ENCODE results near the gene ADAMTS4. TPM values are rescaled to one million over a fixed set of nuclear protein-coding genes. Genes with fewer than 3 reads are reported as not detected.

ADAMTS4 gene
- total and polyA plus RNA-seq, 2 donors (not counting 1 experiment from before 2014, with no cell fraction given) = 0.10 TPM; not detected in 1

GRCh38 chr1:161158316-161159010, 40.4 kb downstream of the ADAMTS4 start:
- no peaks in the 10 kb centered on the region for H3K27me3 Mint-ChIP-seq
- no peaks in the 10 kb centered on the region for H3K27me3 ChIP-seq (replicated peaks in 1 of 4; ENCODE audit: control extremely low read depth in 1 of 4, control insufficient read depth in 3 of 4, insufficient read depth in 4 of 4, low read length in 3 of 4)
- no peaks in the 10 kb centered on the region for H3K9me3 Mint-ChIP-seq (ENCODE audit: insufficient read depth)
- peaks cover 31 to 35% of the 10 kb centered on the region in 2 donors for H3K4me1 ChIP-seq (ENCODE audit: control insufficient read depth in 2 of 2, insufficient read depth in 2 of 2, low read length in 2 of 2)
- peaks cover 0 to 33% of the 10 kb centered on the region in 2 experiments for H3K36me3 ChIP-seq (replicated peaks in 1 of 2; ENCODE audit: control extremely low read depth in 1 of 2, control insufficient read depth in 1 of 2, extremely low read depth in 1 of 2, insufficient read depth in 2 of 2, low read length in 1 of 2)
- no peak for TF ChIP-seq CTCF (IDR thresholded peaks at IDR 0.05)
- TF ChIP-seq EZH2 (IDR thresholded peaks at IDR 0.05; ENCODE audit: borderline replicate concordance, insufficient read depth, low read depth, low read length, poor library complexity, severe bottlenecking) = no peak
- intact Hi-C loops (cut with micrococcal nuclease) = loop anchor here (1.0 to 10.0 kb wide), 4 partner anchors 19 to 814 kb away; partner anchors contain the start of genes B4GALT3, COPA, DEDD and NCSTN
- no peaks in the 10 kb centered on the region for H4K20me1 ChIP-seq (ENCODE audit: control insufficient read depth, insufficient read depth, low read length, poor library complexity, severe bottlenecking)
- H3K4me1 Mint-ChIP-seq = peaks cover 59% of the 10 kb centered on the region
- H3K4me3 Mint-ChIP-seq = peak overlapping the region; percentile 92
- 59% methylated on average over 7 of the region's 9 CpGs for WGBS (ENCODE audit: insufficient coverage)
- peak overlapping the region; percentile 80 for H3K4me2 ChIP-seq (replicated peaks; ENCODE audit: low read depth, low read length, poor library complexity, severe bottlenecking)
- CTCF ChIA-PET = interaction anchor here (0.6 to 2.0 kb wide), 10 partner anchors 8 to 224 kb away, joined by 3 to 6 read pairs (median 4); partner anchors contain the start of genes NDUFS2 and PPOX
- peak overlapping the region; percentile 74 to 76 for H3K27ac ChIP-seq (ENCODE audit: low read length in 2 of 2)
- peak overlapping the region in 3 of 5 experiments; percentile 73 to 88 (median 85) for H3K4me3 ChIP-seq (ENCODE audit: control extremely low read depth in 1 of 5, extremely low read depth in 1 of 5, insufficient read depth in 1 of 5, low read depth in 2 of 5, low read length in 4 of 5)
- POLR2A ChIA-PET = interaction anchor here (1.0 to 1.6 kb wide), 2 partner anchors 8 to 231 kb away, joined by 4 read pairs; partner anchors contain the start of gene PPOX
- peak overlapping the region; percentile 90 for H2AFZ ChIP-seq (ENCODE audit: insufficient read depth, low read depth, low read length, poor library complexity, severe bottlenecking)
- no peak for ATAC-seq (ENCODE audit: low read depth)
- peaks cover 0 to 3% (median 0%) of the 10 kb centered on the region in 3 donors for H3K9me3 ChIP-seq (ENCODE audit: control extremely low read depth in 1 of 3, control insufficient read depth in 2 of 3, insufficient read depth in 1 of 3, low read length in 2 of 3)
- H3K9ac ChIP-seq (ENCODE audit: low read length) = peak overlapping the region; percentile 88
- DNase-seq = no peak
- H3K79me2 ChIP-seq (ENCODE audit: control insufficient read depth, insufficient read depth, low read length) = peaks cover 42% of the 10 kb centered on the region
- peak overlapping the region; percentile 93 for H3K27ac Mint-ChIP-seq

GRCh38 chr1:161157867-161158266, 41.0 kb downstream of the ADAMTS4 start:
- peak overlapping the region; percentile 92 for H3K4me3 Mint-ChIP-seq
- peaks cover 0 to 3% (median 0%) of the 10 kb centered on the region in 3 donors for H3K9me3 ChIP-seq (ENCODE audit: control extremely low read depth in 1 of 3, control insufficient read depth in 2 of 3, insufficient read depth in 1 of 3, low read length in 2 of 3)
- H3K9me3 Mint-ChIP-seq (ENCODE audit: insufficient read depth) = no peaks in the 10 kb centered on the region
- no peak overlapping the region for H3K4me2 ChIP-seq (replicated peaks; ENCODE audit: low read depth, low read length, poor library complexity, severe bottlenecking)
- ChIA-PET CTCF (interaction anchor here (0.6 to 2.0 kb wide), 10 partner anchors 8 to 224 kb away, joined by 3 to 6 read pairs (median 4); partner anchors contain the start of genes NDUFS2 and PPOX), POLR2A (interaction anchor here (1.6 to 2.0 kb wide), 2 partner anchors 8 to 19 kb away, joined by 4 to 7 read pairs; partner anchors contain the start of gene PPOX)
- intact Hi-C loops (cut with micrococcal nuclease) = loop anchor here (10.0 kb wide), 1 partner anchor 813 kb away; the partner anchor contains the start of genes COPA and NCSTN
- peaks cover 42% of the 10 kb centered on the region for H3K79me2 ChIP-seq (ENCODE audit: control insufficient read depth, insufficient read depth, low read length)
- no peak for TF ChIP-seq EZH2 (IDR thresholded peaks at IDR 0.05; ENCODE audit: borderline replicate concordance, insufficient read depth, low read depth, low read length, poor library complexity, severe bottlenecking)
- no peak for TF ChIP-seq CTCF (IDR thresholded peaks at IDR 0.05)
- no peaks in the 10 kb centered on the region for H3K27me3 ChIP-seq (replicated peaks in 1 of 4; ENCODE audit: control extremely low read depth in 1 of 4, control insufficient read depth in 3 of 4, insufficient read depth in 4 of 4, low read length in 3 of 4)
- peaks cover 57% of the 10 kb centered on the region for H3K4me1 Mint-ChIP-seq
- H3K36me3 ChIP-seq (replicated peaks in 1 of 2; ENCODE audit: control extremely low read depth in 1 of 2, control insufficient read depth in 1 of 2, extremely low read depth in 1 of 2, insufficient read depth in 2 of 2, low read length in 1 of 2) = peaks cover 0 to 28% of the 10 kb centered on the region in 2 experiments
- 89% methylated on average over 1 of the region's 1 CpG for WGBS (ENCODE audit: insufficient coverage)
- no peaks in the 10 kb centered on the region for H4K20me1 ChIP-seq (ENCODE audit: control insufficient read depth, insufficient read depth, low read length, poor library complexity, severe bottlenecking)
- DNase-seq (no peak), ATAC-seq (ENCODE audit: low read depth) (no peak)
- H3K9ac ChIP-seq (ENCODE audit: low read length) = no peak overlapping the region
- peak overlapping the region; percentile 93 for H3K27ac Mint-ChIP-seq
- H3K4me1 ChIP-seq (ENCODE audit: control insufficient read depth in 2 of 2, insufficient read depth in 2 of 2, low read length in 2 of 2) = peaks cover 34 to 39% of the 10 kb centered on the region in 2 donors
- H3K27ac ChIP-seq (ENCODE audit: low read length in 2 of 2) = no peak overlapping the region
- no peak overlapping the region for H2AFZ ChIP-seq (ENCODE audit: insufficient read depth, low read depth, low read length, poor library complexity, severe bottlenecking)
- no peaks in the 10 kb centered on the region for H3K27me3 Mint-ChIP-seq
- no peak overlapping the region for H3K4me3 ChIP-seq (ENCODE audit: control extremely low read depth in 1 of 5, extremely low read depth in 1 of 5, insufficient read depth in 1 of 5, low read depth in 2 of 5, low read length in 4 of 5)

Measured in B cell (primary cell).